Measurements from ENCODE around the gene KRTAP17-1. TPM values are rescaled to one million over a fixed set of nuclear protein-coding genes. Genes with fewer than 3 reads are reported as not detected.

The KRTAP17-1 gene
- total and polyA plus RNA-seq, 2 of the 4 experiments (the other 2 are of a cell fraction) = not detected

DNA sequence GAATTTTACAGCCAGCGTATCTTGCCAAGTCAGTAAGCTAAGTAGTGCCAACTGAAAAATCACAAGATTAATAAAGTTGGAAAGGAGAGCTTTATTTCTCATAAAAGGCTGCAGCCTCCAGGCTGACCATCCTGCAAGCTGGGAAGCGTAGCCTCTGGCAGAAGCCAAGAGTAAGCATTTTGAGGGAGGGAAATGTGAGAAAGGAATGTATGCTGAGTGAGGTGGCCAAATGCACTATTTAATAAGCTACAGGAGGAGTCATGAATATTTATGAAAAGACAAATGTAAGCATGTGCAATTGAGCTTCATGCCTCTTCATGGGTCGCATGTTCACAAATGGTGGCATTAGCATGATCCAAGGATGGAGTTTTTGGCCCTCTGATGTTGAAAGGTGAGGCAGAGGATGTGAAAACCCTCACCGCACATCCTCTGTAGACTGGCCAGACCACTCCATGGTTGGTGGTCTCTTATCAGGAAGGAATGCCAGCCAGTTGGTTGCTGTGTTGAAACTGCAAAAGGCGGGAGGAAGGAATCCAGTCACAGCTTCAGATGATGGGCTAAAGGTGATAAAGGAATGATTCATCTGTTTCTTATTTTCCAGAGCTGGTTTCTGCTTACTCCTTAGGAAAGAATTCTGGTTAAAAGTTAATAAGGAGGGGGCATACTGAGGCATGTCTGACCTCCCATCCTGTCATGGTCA is 44.9 kb upstream of the KRTAP17-1 start (continued):
- TF ChIP-seq, protein P1, sequence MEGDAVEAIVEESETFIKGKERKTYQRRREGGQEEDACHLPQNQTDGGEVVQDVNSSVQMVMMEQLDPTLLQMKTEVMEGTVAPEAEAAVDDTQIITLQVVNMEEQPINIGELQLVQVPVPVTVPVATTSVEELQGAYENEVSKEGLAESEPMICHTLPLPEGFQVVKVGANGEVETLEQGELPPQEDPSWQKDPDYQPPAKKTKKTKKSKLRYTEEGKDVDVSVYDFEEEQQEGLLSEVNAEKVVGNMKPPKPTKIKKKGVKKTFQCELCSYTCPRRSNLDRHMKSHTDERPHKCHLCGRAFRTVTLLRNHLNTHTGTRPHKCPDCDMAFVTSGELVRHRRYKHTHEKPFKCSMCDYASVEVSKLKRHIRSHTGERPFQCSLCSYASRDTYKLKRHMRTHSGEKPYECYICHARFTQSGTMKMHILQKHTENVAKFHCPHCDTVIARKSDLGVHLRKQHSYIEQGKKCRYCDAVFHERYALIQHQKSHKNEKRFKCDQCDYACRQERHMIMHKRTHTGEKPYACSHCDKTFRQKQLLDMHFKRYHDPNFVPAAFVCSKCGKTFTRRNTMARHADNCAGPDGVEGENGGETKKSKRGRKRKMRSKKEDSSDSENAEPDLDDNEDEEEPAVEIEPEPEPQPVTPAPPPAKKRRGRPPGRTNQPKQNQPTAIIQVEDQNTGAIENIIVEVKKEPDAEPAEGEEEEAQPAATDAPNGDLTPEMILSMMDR (conservative IDR thresholded peaks at IDR 0.05; ENCODE audit: low read depth, low read length) = no peak
- TF ChIP-seq FOS (IDR thresholded peaks at IDR 0.05; ENCODE audit: low read depth, low read length) = peak; percentile 47

DNA sequence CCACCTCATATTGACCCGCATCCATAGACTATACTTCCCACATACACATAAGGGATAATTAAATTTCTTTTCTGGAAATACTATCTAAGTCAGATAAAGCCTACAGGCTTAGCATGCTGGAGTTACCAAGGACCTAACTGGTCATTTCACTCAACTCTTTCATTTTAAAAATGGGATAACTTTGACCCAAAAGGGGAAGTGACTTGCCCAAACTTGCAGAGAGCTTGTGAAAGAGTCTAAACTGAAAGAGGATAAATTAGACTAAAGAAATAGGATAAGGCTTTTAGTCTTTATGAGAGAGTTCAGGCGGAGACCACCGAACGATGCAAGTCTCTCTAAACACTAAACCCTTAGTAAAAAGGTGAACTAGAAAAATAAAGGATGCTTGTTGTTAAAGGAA is 39.0 kb upstream of the KRTAP17-1 start:
- H4K91ac ChIP-seq (ENCODE audit: insufficient read depth, low read depth, low read length) = no peak overlapping the region
- TF ChIP-seq CEBPB (IDR thresholded peaks at IDR 0.05; ENCODE audit: low read depth, low read length) = no peak
- TF ChIP-seq MXI1 (IDR thresholded peaks at IDR 0.05; ENCODE audit: borderline replicate concordance, low read depth, low read length) = no peak
- TF ChIP-seq, protein P2, sequence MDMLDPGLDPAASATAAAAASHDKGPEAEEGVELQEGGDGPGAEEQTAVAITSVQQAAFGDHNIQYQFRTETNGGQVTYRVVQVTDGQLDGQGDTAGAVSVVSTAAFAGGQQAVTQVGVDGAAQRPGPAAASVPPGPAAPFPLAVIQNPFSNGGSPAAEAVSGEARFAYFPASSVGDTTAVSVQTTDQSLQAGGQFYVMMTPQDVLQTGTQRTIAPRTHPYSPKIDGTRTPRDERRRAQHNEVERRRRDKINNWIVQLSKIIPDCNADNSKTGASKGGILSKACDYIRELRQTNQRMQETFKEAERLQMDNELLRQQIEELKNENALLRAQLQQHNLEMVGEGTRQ (IDR thresholded peaks at IDR 0.05; ENCODE audit: low read depth, low read length) = no peak
- no peak for TF ChIP-seq BHLHE40 (IDR thresholded peaks at IDR 0.05; ENCODE audit: low read depth, low read length)
- no peak for TF ChIP-seq RCOR1 (IDR thresholded peaks at IDR 0.05; ENCODE audit: insufficient replicate concordance, low read length)
- TF ChIP-seq POLR2A (IDR thresholded peaks at IDR 0.05; ENCODE audit: low read depth, low read length) = no peak
- no peak for TF ChIP-seq RFX5 (IDR thresholded peaks at IDR 0.05; ENCODE audit: low read depth, low read length)
- TF ChIP-seq CHD1 (IDR thresholded peaks at IDR 0.05; ENCODE audit: low read depth, low read length) = no peak
- no peak for TF ChIP-seq NFE2L2 (IDR thresholded peaks at IDR 0.05; ENCODE audit: low read depth, low read length)
- TF ChIP-seq MAZ (IDR thresholded peaks at IDR 0.05; ENCODE audit: borderline replicate concordance, low read depth, low read length) = no peak
- TF ChIP-seq, protein P3, sequence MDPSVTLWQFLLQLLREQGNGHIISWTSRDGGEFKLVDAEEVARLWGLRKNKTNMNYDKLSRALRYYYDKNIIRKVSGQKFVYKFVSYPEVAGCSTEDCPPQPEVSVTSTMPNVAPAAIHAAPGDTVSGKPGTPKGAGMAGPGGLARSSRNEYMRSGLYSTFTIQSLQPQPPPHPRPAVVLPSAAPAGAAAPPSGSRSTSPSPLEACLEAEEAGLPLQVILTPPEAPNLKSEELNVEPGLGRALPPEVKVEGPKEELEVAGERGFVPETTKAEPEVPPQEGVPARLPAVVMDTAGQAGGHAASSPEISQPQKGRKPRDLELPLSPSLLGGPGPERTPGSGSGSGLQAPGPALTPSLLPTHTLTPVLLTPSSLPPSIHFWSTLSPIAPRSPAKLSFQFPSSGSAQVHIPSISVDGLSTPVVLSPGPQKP (IDR thresholded peaks at IDR 0.05; ENCODE audit: borderline replicate concordance, low read depth, low read length) = no peak

More for the DNA sequence above, 39.0 kb upstream of the KRTAP17-1 start:
- ATAC-seq (ENCODE audit: low read depth) (no peak), DNase-seq (no peak)
- H3K18ac ChIP-seq (ENCODE audit: low read depth, low read length) = no peak overlapping the region
- H2AK5ac ChIP-seq (ENCODE audit: low read depth, low read length) = no peak overlapping the region
- no peaks in the 10 kb centered on the region for H3K9me1 ChIP-seq (ENCODE audit: insufficient read depth, low read length)
- H2BK15ac ChIP-seq (ENCODE audit: low read depth, low read length) = no peak overlapping the region
- H3K23ac ChIP-seq (ENCODE audit: low read depth, low read length) = no peak overlapping the region
- BruUV-seq (replicated peaks) = no TSS peak
- H3K79me1 ChIP-seq (ENCODE audit: low read depth in 1 of 2, low read length in 2 of 2) = no peaks in the 10 kb centered on the region
- no peak overlapping the region for H4K8ac ChIP-seq (ENCODE audit: low read depth in 2 of 2, low read length in 2 of 2)
- ChIA-PET POLR2A (ENCODE audit: unreplicated experiment) (no interaction called here), CTCF (interaction anchor here (1.0 kb wide), 1 partner anchor 470 kb away, joined by 10 read pairs; the partner anchor contains the start of gene KRT20)
- H3K9me3 ChIP-seq (ENCODE audit: control insufficient read depth, insufficient read depth, low read length) = peaks cover 5% of the 10 kb centered on the region
- dilution Hi-C loops (cut with HindIII; ENCODE audit: low sequenced_read_pairs, unreplicated experiment) = no loop called here
- H2BK5ac ChIP-seq (ENCODE audit: low read depth, low read length, poor library complexity, severe bottlenecking) = no peak overlapping the region
- H3K14ac ChIP-seq (replicated peaks; ENCODE audit: low read depth, low read length) = no peak overlapping the region
- no peak overlapping the region for H2BK120ac ChIP-seq (ENCODE audit: low read depth, low read length)
- H3K4ac ChIP-seq (ENCODE audit: low read depth, low read length) = no peak overlapping the region
- no peaks in the 10 kb centered on the region for H3K36me3 ChIP-seq (ENCODE audit: control insufficient read depth, insufficient read depth, low read length)
- intact Hi-C loops (cut with micrococcal nuclease) = no loop called here
- H4K5ac ChIP-seq (ENCODE audit: low read depth, low read length) = no peak overlapping the region
- H3K27ac ChIP-seq (ENCODE audit: insufficient read depth, low read length) = no peak overlapping the region
- no peak overlapping the region for H3K4me2 ChIP-seq (ENCODE audit: low read depth, low read length)
- in situ Hi-C loops (cut with MboI; ENCODE audit: low sequenced_read_pairs) = no loop called here
- H3K56ac ChIP-seq (ENCODE audit: extremely low read depth, insufficient read depth, low read length) = no peak overlapping the region
- H4K20me1 ChIP-seq (ENCODE audit: insufficient read depth, low read length) = no peaks in the 10 kb centered on the region
- no peak overlapping the region for H2BK20ac ChIP-seq (ENCODE audit: low read depth, low read length)
- no peak overlapping the region for H2AK9ac ChIP-seq (replicated peaks; ENCODE audit: low read depth, low read length, poor library complexity)
- no peaks in the 10 kb centered on the region for H3K4me1 ChIP-seq (ENCODE audit: control insufficient read depth, insufficient read depth, low read length)
- WGBS, 2 experiments (ENCODE audit: extremely low coverage in 2 of 2, insufficient read length in 1 of 2) = no CpG with 5 or more reads among the region's 4 CpGs
- peaks cover 7% of the 10 kb centered on the region; the same call in 1 of the 2 replicates for H3K27me3 ChIP-seq (ENCODE audit: control insufficient read depth, insufficient read depth, low read length)
- H3K9ac ChIP-seq (ENCODE audit: low read depth, low read length) = no peak overlapping the region
- no peak overlapping the region for H2AFZ ChIP-seq (replicated peaks; ENCODE audit: low read length, poor library complexity)
- H3K4me3 ChIP-seq (ENCODE audit: insufficient read depth, low read depth, low read length) = no peak overlapping the region
